Upper lobe of left lung (tissue), 6 donors: ENCODE data around the gene GRB10. TPM values are rescaled to one million over a fixed set of nuclear protein-coding genes. Genes with fewer than 3 reads are reported as not detected.
A peak's percentile ranks its signal among the peaks of the same experiment; 100 is the strongest.
"Not testable (repeated sequence)": the region's sequence is repeated elsewhere in the genome, so short reads cannot be mapped to it uniquely, and the experiment has no call there.

Source experiments
- ATAC-seq, 2 donors: fragments of 200-7000 bp; cut with Tn5 transposase; one replicate each; pipeline ENCODE4 v1.9.1; 2022; ENCODE audit warnings: mild to moderate bottlenecking in 2 of 2, moderate library complexity in 2 of 2; ENCODE audit not compliant: low FRiP score in 2 of 2
- DNase-seq, 2 donors: peaks; one replicate each; pipeline ENCODE4 v3.0.0-alpha.2; 2019 to 2020
- H3K27ac ChIP-seq, 4 donors: fragments of 200-600 bp; sonication (generic); one replicate each; pipeline ENCODE4 v1.5.1; 2016 to 2019
- H3K27me3 ChIP-seq, 4 donors: fragments of 200-600 bp; sonication (generic); one replicate each; pipeline ENCODE4 v1.5.1; 2017 to 2019
- H3K36me3 ChIP-seq, 4 donors: fragments of 200-600 bp; sonication (generic); one replicate each; pipeline ENCODE4 v1.5.1; 2016 to 2019
- H3K4me1 ChIP-seq, 4 donors: fragments of 200-600 bp; sonication (generic); one replicate each; pipeline ENCODE4 v1.5.1; 2018 to 2019
- H3K4me3 ChIP-seq, 4 donors: fragments of 200-600 bp; sonication (generic); one replicate each; pipeline ENCODE4 v1.5.1; 2017 to 2019; ENCODE audit warnings: mild to moderate bottlenecking in 2 of 4, moderate library complexity in 1 of 4
- H3K9me3 ChIP-seq, 4 donors: fragments of 200-600 bp; sonication (generic); one replicate each; pipeline ENCODE4 v1.5.1; 2018 to 2019
- CTCF ChIP-seq, 6 experiments: fragments of 450-650 bp in 4 of 6; fragments of 200-600 bp in 2 of 6; sonication (generic) in 2 of 6; IDR thresholded peaks; one replicate each; pipeline ENCODE4 v1.5.1; 2016 to 2019; ENCODE audit warnings: antibody characterized with exemption in 6 of 6
- EP300 ChIP-seq, 4 donors: sonication (generic); formaldehyde crosslinking; IDR thresholded peaks; one replicate each; pipeline ENCODE4 v1.5.1; 2017; ENCODE audit warnings: antibody characterized with exemption in 4 of 4, control low read depth in 2 of 4
- POLR2A ChIP-seq, 4 donors: fragments of 450-650 bp; IDR thresholded peaks; one replicate each; pipeline ENCODE4 v1.5.1; 2016 to 2017; ENCODE audit warnings: antibody characterized with exemption in 4 of 4, mild to moderate bottlenecking in 2 of 4
- POLR2AphosphoS5 ChIP-seq, 2 donors: sonication (generic); formaldehyde crosslinking; IDR thresholded peaks; one replicate each; pipeline ENCODE4 v1.5.1; 2017; ENCODE audit warnings: antibody characterized with exemption in 2 of 2
- WGBS, 2 donors: methylation state at CpG; one replicate each; pipeline ENCODE4 v1.1.5; 2017 to 2018; 5-methylcytosine and 5-hydroxymethylcytosine counted together
- total RNA-seq, 6 donors: library from RNA; depleted of rRNA in 4 of 6; stranded (reverse); fragments of >200 nt in 4 of 6; gene quantifications; one replicate each; pipeline versions ENCODE4 v1.1.0 to v1.2.1, GENCODE V29; 2016 to 2021
- donor health status: DM: no; HTN: no; CAD: no; lungs with moderate emphysema.
- donor health status: DM: no; HTN: yes; CAD: no; lungs with severe emphysema.

The GRB10 gene
- total RNA-seq, 6 donors from 2014 or later = 32.8 to 92.2 (median 46.5) TPM

GRCh38 chr7:50738932-50739331 lies 43.8 kb downstream of the GRB10 start:
- Histone ChIP-seq H3K36me3 (no peaks in the 10 kb centered on the region), H3K9me3 (no peaks in the 10 kb centered on the region), H3K4me3 (no peak overlapping the region), H3K27me3 (no peaks in the 10 kb centered on the region), H3K4me1 (peaks cover 10 to 23% (median 17%) of the 10 kb centered on the region in 4 donors), H3K27ac (no peak overlapping the region)
- 23 to 32% methylated on average over 3 of the region's 3 CpGs for WGBS, 2 donors
- DNase-seq (no peak), ATAC-seq (no peak)
- TF ChIP-seq POLR2A (IDR thresholded peaks at IDR 0.05) (no peak), CTCF (IDR thresholded peaks at IDR 0.05) (no peak), EP300 (IDR thresholded peaks at IDR 0.05) (no peak), POLR2AphosphoS5 (IDR thresholded peaks at IDR 0.05) (no peak)

DNA sequence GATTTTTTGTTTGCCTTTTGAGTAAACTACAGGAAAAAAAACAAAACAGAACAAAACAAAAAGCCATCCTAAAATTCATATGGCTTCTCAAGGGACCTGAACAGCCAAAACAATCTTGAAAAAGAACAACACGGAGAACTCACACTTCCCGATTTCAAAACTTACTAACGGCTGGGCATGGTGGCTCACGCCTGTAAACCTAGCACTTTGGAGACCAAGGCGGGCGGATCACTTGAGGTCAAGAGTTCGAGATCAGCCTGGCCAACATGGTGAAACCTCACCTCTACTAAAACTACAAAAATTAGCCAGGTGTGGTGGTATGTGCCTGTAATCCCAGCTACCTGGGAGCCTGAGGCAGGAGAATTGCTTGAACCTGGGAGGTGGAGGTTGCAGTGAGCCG lies 46.9 kb downstream of the GRB10 start:
- not testable (repeated sequence) for H3K27me3 ChIP-seq, ATAC-seq, H3K4me3 ChIP-seq, DNase-seq, H3K36me3 ChIP-seq, H3K9me3 ChIP-seq, H3K27ac ChIP-seq
- H3K4me1 ChIP-seq = peaks cover 11 to 33% (median 26%) of the 10 kb centered on the region in 4 donors
- WGBS, 2 donors = 94 to 97% methylated on average over 8 of the region's 8 CpGs

DNA sequence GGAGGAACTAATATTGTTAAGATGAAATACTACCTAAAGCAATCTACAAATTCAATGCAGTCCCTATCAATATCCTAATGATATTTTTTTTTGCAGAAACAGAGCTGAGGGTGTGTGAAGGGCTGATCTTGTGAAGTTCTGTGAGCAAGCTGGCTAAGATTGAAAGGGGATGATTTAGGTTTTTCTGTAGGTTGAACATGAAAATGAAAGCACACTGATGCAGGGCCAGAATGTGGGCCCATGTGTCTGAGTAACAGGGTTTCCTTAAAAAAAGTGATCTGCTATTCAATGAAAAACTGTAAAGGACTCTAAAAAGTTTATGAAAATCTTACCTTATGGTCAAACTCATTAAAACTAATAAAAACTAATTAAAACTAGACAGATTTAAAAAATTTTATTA lies 47.4 kb downstream of the GRB10 start:
- DNase-seq (no peak), ATAC-seq (no peak)
- H3K27me3 ChIP-seq = no peaks in the 10 kb centered on the region
- H3K4me3 ChIP-seq = no peak overlapping the region
- H3K36me3 ChIP-seq = no peaks in the 10 kb centered on the region
- H3K27ac ChIP-seq = no peak overlapping the region
- H3K4me1 ChIP-seq = peaks cover 16 to 38% (median 30%) of the 10 kb centered on the region in 4 donors
- TF ChIP-seq POLR2A (IDR thresholded peaks at IDR 0.05) (no peak), EP300 (IDR thresholded peaks at IDR 0.05) (no peak), POLR2AphosphoS5 (IDR thresholded peaks at IDR 0.05) (no peak), CTCF (IDR thresholded peaks at IDR 0.05) (no peak)
- no peaks in the 10 kb centered on the region for H3K9me3 ChIP-seq

GRCh38 chr7:50734246-50734645 lies 48.5 kb downstream of the GRB10 start:
- ATAC-seq (no peak), DNase-seq (peak in 1 of 2 donors; percentile 64)
- Histone ChIP-seq H3K9me3 (no peaks in the 10 kb centered on the region), H3K4me1 (peaks cover 18 to 37% (median 25%) of the 10 kb centered on the region in 4 donors), H3K27me3 (no peaks in the 10 kb centered on the region), H3K36me3 (no peaks in the 10 kb centered on the region), H3K27ac (peak overlapping the region in 2 of 4 donors; percentile 62 to 73), H3K4me3 (no peak overlapping the region)
- 86 to 88% methylated on average over 8 of the region's 8 CpGs for WGBS, 2 donors
- TF ChIP-seq POLR2A (IDR thresholded peaks at IDR 0.05) (no peak), EP300 (IDR thresholded peaks at IDR 0.05) (no peak), POLR2AphosphoS5 (IDR thresholded peaks at IDR 0.05) (no peak), CTCF (IDR thresholded peaks at IDR 0.05) (no peak)

DNA sequence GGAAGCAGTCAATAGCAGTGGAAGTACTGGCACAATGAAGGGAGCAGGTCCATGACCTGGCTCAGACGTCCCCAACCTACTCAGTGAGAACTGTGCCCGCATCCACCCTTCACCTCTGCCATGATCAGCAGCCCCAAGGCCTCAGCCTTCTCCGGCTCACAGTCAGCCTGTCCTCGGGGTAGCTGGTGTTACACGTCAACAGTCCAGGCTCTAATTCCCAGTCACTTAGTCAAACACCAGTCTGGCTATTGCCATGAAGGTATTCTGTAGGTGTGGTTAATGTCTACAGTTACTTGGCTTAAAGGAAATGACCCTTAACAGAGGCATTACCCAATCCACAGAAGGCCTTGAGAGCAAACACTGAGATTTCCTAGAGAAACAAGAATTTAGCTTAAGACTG lies 49.1 kb downstream of the GRB10 start:
- peak overlapping the region; percentile 14 to 73 (median 46) for H3K27ac ChIP-seq
- DNase-seq = peak in 1 of 2 donors; percentile 64
- no peak overlapping the region for H3K4me3 ChIP-seq
- no peaks in the 10 kb centered on the region for H3K9me3 ChIP-seq
- H3K27me3 ChIP-seq = no peaks in the 10 kb centered on the region
- TF ChIP-seq CTCF (IDR thresholded peaks at IDR 0.05) = no peak
- TF ChIP-seq EP300 (IDR thresholded peaks at IDR 0.05) = peak in 1 of 4 donors; percentile 52
- no peak for TF ChIP-seq POLR2AphosphoS5 (IDR thresholded peaks at IDR 0.05)
- peak in 1 of 4 donors; percentile 13 for TF ChIP-seq POLR2A (IDR thresholded peaks at IDR 0.05)
- H3K4me1 ChIP-seq = peaks cover 15 to 39% (median 22%) of the 10 kb centered on the region in 4 donors
- no peaks in the 10 kb centered on the region for H3K36me3 ChIP-seq
- ATAC-seq = peak; percentile 56 to 92
- 61 to 70% methylated on average over 5 of the region's 5 CpGs for WGBS, 2 donors
